Endodermal cell (in vitro differentiated cells): ENCODE data around the gene SMIM14. TPM values are rescaled to one million over a fixed set of nuclear protein-coding genes. Genes with fewer than 3 reads are reported as not detected.

ENCODE experiments used
- DNase-seq: peaks from one replicate; pipeline ENCODE4 v3.0.0-alpha.2; 2017
- H3K27ac ChIP-seq: 2 replicates; pipeline ENCODE4 v1.5.1; 2013; ENCODE audit warnings: mild to moderate bottlenecking, low read depth, low read length, moderate library complexity
- H3K27me3 ChIP-seq: 2 replicates; pipeline ENCODE4 v1.6.1; 2013; ENCODE audit warnings: mild to moderate bottlenecking, low read length, moderate library complexity; ENCODE audit not compliant: insufficient read depth, control insufficient read depth, poor library complexity, severe bottlenecking
- H3K36me3 ChIP-seq: 2 replicates; pipeline ENCODE4 v1.7.0; 2013; ENCODE audit warnings: mild to moderate bottlenecking, low read length, moderate library complexity; ENCODE audit not compliant: control insufficient read depth, insufficient read depth
- H3K4me1 ChIP-seq: one replicate; pipeline ENCODE4 v1.7.0; 2013; ENCODE audit warnings: low read length; ENCODE audit not compliant: control insufficient read depth, insufficient read depth
- H3K4me3 ChIP-seq: 2 replicates; pipeline ENCODE4 v1.5.1; 2013; ENCODE audit warnings: mild to moderate bottlenecking, low read length, moderate library complexity
- H3K9ac ChIP-seq: 2 replicates; pipeline ENCODE4 v1.6.1; 2013; ENCODE audit warnings: mild to moderate bottlenecking, low read length, moderate library complexity; ENCODE audit not compliant: poor library complexity, severe bottlenecking; ENCODE audit errors: extremely low read depth
- H3K9me3 ChIP-seq: 2 replicates; pipeline ENCODE4 v1.6.1; 2013; ENCODE audit warnings: mild to moderate bottlenecking, low read length, moderate library complexity; ENCODE audit not compliant: control insufficient read depth
- H3K27ac Mint-ChIP-seq: 2 replicates; pipeline ENCODE4 v1.8.0; 2020; ENCODE audit warnings: mixed read lengths
- H3K27me3 Mint-ChIP-seq: 2 replicates; pipeline ENCODE4 v1.8.0; 2021; ENCODE audit warnings: mild to moderate bottlenecking, mixed read lengths; ENCODE audit not compliant: insufficient read depth
- H3K36me3 Mint-ChIP-seq: 2 replicates; pipeline ENCODE4 v1.8.0; 2020; ENCODE audit warnings: low read depth, mixed read lengths
- H3K4me1 Mint-ChIP-seq: 2 replicates; pipeline ENCODE4 v1.8.0; 2020; ENCODE audit warnings: mixed read lengths
- H3K4me3 Mint-ChIP-seq: 2 replicates; pipeline ENCODE4 v1.8.0; 2020; ENCODE audit warnings: mild to moderate bottlenecking, moderate library complexity, mixed read lengths
- H3K9me3 Mint-ChIP-seq: 2 replicates; pipeline ENCODE4 v1.8.0; 2020; ENCODE audit warnings: mild to moderate bottlenecking, mixed read lengths
- CTCF ChIP-seq: fragments of 200-600 bp; sonication (generic); conservative IDR thresholded peaks from 2 replicates; pipeline ENCODE4 v1.5.0; 2021; ENCODE audit warnings: antibody characterized with exemption, mild to moderate bottlenecking
- WGBS, 2 experiments: methylation state at CpG; one replicate each; pipeline versions ENCODE4 v1.1.5 to v1.1.7; 2013; ENCODE audit warnings: missing lambda C conversion rate in 2 of 2, mixed read lengths in 1 of 2; ENCODE audit not compliant: insufficient coverage in 1 of 2, insufficient read length in 1 of 2; 5-methylcytosine and 5-hydroxymethylcytosine counted together
- total RNA-seq, 2 donors: library from RNA; stranded (reverse); fragmentation: NEBNext Ultra II Directional in 1 of 2; extraction: Animal tissue kit (Norgen Biotek cat#: 25700) in 1 of 2; gene quantifications; 2 replicates in 1 of 2; 3 replicates in 1 of 2; pipeline ENCODE4 v1.2.1, GENCODE V29; 2021

SMIM14 gene
- total RNA-seq, 2 donors from 2014 or later, result 24.3 to 24.6 TPM

- Histone ChIP-seq H3K9me3 (peaks cover 9% of the 10 kb centered on the region), H3K27ac (no peak overlapping the region), H3K4me1 (no peaks in the 10 kb centered on the region), H3K9ac (no peak overlapping the region), H3K4me3 (no peak overlapping the region), H3K36me3 (peaks cover 15% of the 10 kb centered on the region), H3K27me3 (no peaks in the 10 kb centered on the region)
- H3K9me3 Mint-ChIP-seq, result peaks cover 8% of the 10 kb centered on the region
- no peak overlapping the region for H3K27ac Mint-ChIP-seq
- WGBS, 2 experiments, result 94 to 98% methylated on average over 2 of the region's 2 CpGs
- H3K4me1 Mint-ChIP-seq, result peaks cover 6% of the 10 kb centered on the region
- DNase-seq, result no peak
- TF ChIP-seq CTCF, result no peak
- H3K4me3 Mint-ChIP-seq, result no peak overlapping the region
- peaks cover 47% of the 10 kb centered on the region for H3K36me3 Mint-ChIP-seq
- H3K27me3 Mint-ChIP-seq, result no peaks in the 10 kb centered on the region
Measured at GRCh38 chr4:39606747-39607146, 31.9 kb downstream of the SMIM14 start.

- Mint-ChIP-seq H3K27me3 (no peaks in the 10 kb centered on the region), H3K27ac (no peak overlapping the region), H3K4me1 (no peaks in the 10 kb centered on the region), H3K4me3 (no peak overlapping the region), H3K36me3 (peaks cover 28% of the 10 kb centered on the region), H3K9me3 (no peaks in the 10 kb centered on the region)
- no peaks in the 10 kb centered on the region for H3K4me1 ChIP-seq
- H3K36me3 ChIP-seq, result no peaks in the 10 kb centered on the region
- no peaks in the 10 kb centered on the region for H3K9me3 ChIP-seq
- no peak overlapping the region for H3K27ac ChIP-seq
- no peak for TF ChIP-seq CTCF
- no peak overlapping the region for H3K9ac ChIP-seq
- H3K27me3 ChIP-seq, result no peaks in the 10 kb centered on the region
- WGBS, 2 experiments, result 87 to 100% methylated on average over 1 to 3 of the region's 3 CpGs
- no peak overlapping the region for H3K4me3 ChIP-seq
- DNase-seq, result no peak
Measured at GRCh38 chr4:39597695-39598381, 40.8 kb downstream of the SMIM14 start.

- no peak overlapping the region for H3K4me3 ChIP-seq
- Mint-ChIP-seq H3K27ac (no peak overlapping the region), H3K36me3 (peaks cover 23% of the 10 kb centered on the region), H3K4me1 (no peaks in the 10 kb centered on the region), H3K4me3 (no peak overlapping the region), H3K27me3 (no peaks in the 10 kb centered on the region), H3K9me3 (no peaks in the 10 kb centered on the region)
- WGBS, 2 experiments, result 90 to 93% methylated on average over 2 to 3 of the region's 3 CpGs
- TF ChIP-seq CTCF, result no peak
- no peaks in the 10 kb centered on the region for H3K4me1 ChIP-seq
- no peaks in the 10 kb centered on the region for H3K27me3 ChIP-seq
- H3K9me3 ChIP-seq, result no peaks in the 10 kb centered on the region
- H3K9ac ChIP-seq, result no peak overlapping the region
- no peaks in the 10 kb centered on the region for H3K36me3 ChIP-seq
- DNase-seq, result no peak
- no peak overlapping the region for H3K27ac ChIP-seq
Measured at GRCh38 chr4:39596971-39597370, 41.7 kb downstream of the SMIM14 start.
